AG10803 (cell line): ENCODE results near the gene EFNA3.
A peak's percentile ranks its signal among the peaks of the same experiment; 100 is the strongest.

Experiments
- DNase-seq: peaks from one replicate; pipeline ENCODE4 v3.0.0; 2010; ENCODE audit warnings: low read depth
- H3K4me3 ChIP-seq: 2 replicates; pipeline ENCODE4 v1.5.1; 2011; ENCODE audit warnings: mild to moderate bottlenecking, low read length, control low read depth
- CTCF ChIP-seq: conservative IDR thresholded peaks from 2 replicates; pipeline ENCODE4 v1.5.1; 2011; ENCODE audit warnings: mild to moderate bottlenecking, low read length, control low read depth, inconsistent platforms

The EFNA3 gene

DNA sequence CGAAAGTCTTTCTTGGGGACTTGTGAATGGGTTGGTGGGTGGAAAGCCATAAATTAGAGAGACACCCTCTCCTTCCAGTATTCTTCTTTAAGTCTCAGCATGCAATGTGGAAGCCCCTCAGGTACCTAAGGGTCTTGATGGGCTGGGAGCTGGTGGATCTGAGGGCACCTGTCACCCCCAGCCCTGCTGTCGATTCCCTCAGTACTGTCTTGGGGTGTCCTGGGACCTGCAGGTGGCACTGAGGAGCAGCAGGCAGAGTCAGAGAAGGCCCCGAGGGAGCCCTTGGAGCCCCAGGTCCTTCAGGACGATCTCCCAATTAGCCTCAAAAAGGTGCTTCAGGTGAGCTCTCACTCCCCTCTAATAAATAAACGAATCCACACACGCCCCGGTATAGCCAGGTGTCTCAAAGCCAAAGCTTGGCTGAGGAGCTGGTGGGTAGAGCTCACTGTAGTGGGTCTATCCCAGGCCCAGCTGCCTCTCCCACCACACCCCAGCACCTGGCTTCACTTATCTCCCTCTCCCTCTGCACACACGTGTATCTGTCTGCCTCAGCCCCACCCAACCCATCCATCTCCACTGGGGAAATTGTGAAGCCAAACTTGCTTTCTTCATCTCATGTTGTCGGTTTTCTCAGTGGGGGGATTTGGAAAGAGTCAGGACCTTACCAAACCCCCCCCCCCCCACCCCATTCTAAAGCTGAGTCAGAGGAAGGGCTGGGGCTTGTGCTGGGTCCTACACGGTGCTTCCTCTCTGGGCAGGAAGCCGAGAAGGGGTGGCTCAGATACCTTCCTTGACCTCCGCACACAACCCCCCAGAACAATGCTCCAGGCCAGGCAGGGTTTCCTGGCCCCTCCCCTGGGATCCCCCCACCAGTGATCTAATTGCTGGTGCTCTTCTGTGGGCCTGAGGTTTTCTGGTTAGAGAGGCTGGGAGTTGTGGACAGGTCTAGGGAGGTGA is 25.9 kb upstream of the EFNA3 start:
- no peak for DNase-seq
- H3K4me3 ChIP-seq, result peak overlapping the region; percentile 76
- TF ChIP-seq CTCF, result peak; percentile 31

DNA sequence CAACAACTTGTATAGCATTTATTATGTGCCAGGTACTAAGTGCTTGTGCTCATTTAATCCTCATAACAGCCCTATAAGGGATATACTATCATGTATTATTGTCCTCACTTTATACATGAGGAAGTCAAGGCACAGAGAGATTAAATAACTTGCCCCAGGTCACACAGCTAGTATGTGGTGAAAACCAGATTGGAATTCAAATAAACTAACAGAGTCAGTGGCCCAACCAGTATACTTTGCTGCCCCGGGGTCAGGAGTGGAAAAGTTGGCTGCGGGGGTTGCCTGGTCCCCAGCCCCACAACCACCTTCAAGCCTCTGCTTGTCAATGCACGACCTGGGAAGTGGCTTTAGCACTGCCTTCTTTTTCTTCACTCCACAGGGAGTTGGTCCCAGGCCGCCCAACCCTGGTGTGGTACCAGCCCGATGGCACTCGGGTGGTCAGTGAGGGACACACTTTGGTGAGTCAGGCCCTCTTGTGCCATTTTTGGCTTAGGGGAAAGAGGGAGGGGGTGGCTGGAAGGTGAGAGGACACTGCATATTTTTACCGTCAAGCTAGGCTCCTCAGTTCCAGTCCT is 25.0 kb upstream of the EFNA3 start:
- DNase-seq, result no peak
- no peak for TF ChIP-seq CTCF
- no peak overlapping the region for H3K4me3 ChIP-seq

GRCh38 chr1:155057104-155057503 is 21.5 kb upstream of the EFNA3 start:
- no peak for TF ChIP-seq CTCF
- no peak for DNase-seq
- no peak overlapping the region for H3K4me3 ChIP-seq

GRCh38 chr1:155057788-155058211 is 20.8 kb upstream of the EFNA3 start:
- DNase-seq, result no peak
- no peak overlapping the region for H3K4me3 ChIP-seq

DNA sequence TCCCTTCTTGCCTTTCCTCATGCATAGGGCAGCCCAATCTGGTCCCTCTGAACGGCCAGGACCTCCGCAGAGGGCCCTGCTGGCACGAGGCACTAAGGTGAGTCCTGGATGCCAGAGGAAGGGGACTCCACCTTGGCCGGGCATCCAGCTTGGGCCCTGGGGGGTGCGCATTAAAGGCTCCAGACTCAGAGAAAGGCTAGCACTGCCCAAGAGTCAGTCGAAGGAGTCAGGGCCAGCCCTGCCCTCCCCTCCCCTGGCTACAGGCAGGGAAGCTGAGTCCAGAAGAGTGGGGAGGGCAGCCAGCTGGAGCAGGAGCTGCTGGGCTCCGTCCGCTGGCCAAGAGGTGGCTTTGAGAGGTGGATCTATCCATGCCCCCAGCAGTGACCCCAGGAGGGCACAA is 17.9 kb upstream of the EFNA3 start:
- TF ChIP-seq CTCF, result no peak
- DNase-seq, result no peak

More at GRCh38 chr1:155057788-155058211, 20.8 kb upstream of the EFNA3 start:
- TF ChIP-seq CTCF, result no peak

DNA sequence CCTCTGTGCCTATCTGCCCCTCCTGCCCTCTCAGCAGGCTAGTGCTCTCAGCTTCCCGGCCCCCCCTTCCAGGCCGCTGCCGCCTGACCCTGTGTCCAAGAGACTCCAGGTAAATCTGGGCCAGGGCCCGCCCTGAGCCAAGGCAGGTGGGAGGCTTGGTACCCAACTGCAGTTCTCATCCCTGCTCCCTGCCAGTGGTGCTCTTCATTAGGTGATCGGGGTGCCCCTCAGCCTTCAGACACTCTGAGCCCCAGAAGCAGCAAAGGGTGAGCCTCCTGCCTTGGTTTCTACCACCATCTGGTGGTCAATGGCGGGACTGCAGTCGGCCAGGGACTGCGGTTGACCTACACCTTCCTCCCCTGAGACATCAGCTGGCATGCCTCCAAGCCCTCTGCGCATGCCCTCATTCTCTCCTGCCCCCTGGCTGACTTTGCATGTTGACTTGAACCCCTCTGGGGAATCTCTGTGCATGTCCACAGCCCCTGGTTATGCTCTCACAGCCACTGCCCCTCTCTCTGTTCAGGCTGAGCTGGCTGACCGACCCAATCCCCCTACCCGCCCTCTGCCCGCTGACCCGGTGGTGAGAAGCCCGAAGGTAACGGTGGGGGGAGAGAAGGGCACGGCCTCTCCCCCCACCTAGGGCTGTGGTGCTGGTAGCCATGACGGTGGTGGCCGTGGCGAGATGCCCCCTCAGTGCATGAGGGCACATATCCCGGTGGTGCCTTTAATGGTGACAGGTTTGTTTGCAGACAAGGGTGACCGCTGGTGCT is 17.1 kb upstream of the EFNA3 start:
- TF ChIP-seq CTCF, result peak; percentile 97
- DNase-seq, result peak; percentile 60
- H3K4me3 ChIP-seq, result no peak overlapping the region

More for the DNA sequence above, 17.9 kb upstream of the EFNA3 start:
- no peak overlapping the region for H3K4me3 ChIP-seq
